Right renal pelvis (tissue), 4 donors: ENCODE results near the gene AFF2. TPM values are rescaled to one million over a fixed set of nuclear protein-coding genes. Genes with fewer than 3 reads are reported as not detected.

ENCODE experiments used
- DNase-seq, 4 donors: peaks; one replicate each; pipeline ENCODE4 v3.0.0-alpha.2; 2013; ENCODE audit warnings: low read depth in 4 of 4, low spot score in 3 of 4, missing footprints in 1 of 4
- polyA plus RNA-seq, 4 donors: library from polyadenylated mRNA; unstranded; fragments of 120-200 nt; gene quantifications; one replicate each; pipeline ENCODE4 v1.2.1, GENCODE V29; 2013; ENCODE audit not compliant: insufficient read length in 4 of 4

The AFF2 gene
- polyA plus RNA-seq, result 1 to 10 TPM; 4.7 to 5.9 (median 5.0) TPM

DNA sequence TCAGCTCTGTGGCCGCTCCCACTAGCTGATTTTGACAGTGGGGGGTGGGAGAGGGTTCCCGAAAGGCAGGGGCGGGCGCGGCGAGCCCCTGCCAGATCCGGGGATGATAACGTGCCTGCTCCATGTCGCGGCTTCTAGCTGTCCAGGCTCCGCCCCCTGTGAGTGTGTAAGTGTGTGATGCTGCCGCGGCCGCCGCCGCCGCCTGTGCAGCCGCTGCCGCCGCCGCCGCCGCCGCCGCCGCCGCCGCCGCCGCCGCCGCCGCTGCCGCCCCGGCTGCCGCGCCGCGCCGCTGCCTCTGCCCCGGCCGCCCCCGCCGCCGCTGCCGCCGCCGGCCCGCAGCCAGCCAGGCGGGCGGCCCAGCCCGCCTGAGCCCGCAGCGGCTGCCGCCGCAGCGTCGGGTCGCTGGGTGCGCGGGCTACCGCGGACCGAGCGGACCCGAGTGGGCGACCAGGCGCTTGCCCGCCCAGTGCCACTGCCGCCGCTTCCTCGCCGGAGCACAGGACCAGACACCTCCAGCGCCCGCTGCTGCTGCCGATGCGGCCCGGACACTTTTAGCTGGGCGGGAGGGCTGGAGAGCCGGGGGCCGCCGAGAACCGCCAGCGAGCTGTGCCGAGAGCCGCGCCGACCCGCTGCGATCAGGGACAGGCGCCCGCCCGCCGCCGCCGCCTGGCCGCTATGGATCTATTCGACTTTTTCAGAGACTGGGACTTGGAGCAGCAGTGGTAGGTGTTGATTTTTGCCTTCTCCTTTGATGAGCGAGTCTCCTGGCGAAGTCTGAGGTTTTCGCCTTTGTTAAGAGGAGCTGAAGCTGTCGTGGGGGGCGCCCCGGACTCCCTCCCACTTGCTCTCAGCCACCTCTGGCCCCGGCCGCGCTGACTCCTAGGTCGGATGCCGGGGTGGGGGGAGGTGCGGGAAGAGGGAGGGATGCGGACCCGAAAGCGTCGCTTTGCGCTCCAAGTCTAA is at the start of gene AFF2:
Gene AFF2 (plus strand): TSS at position 195 of the 963 bp plus-strand sequence. CDS start 481 bp downstream, at position 676.
- DNase-seq, result no peak

DNA sequence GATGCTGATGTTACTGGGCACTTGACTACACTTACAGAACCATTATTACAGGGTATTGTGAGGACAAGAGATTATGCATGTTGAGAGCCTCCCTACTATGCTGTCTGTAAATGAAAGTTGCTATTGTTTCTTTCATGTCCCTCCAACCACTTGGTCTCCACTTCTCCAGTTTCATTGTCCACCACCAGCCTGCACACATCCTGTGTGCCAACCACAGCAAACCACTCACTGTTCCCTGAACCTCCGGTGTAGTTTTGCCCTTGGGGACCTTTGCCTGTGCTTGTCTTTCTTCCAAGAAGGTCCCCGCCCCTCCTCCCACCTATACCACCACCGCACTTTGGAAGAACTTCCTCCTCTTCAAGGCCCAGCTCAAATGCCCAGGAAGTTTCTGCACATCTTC is 43.1 kb upstream of the AFF2 start:
- DNase-seq, result no peak

DNA sequence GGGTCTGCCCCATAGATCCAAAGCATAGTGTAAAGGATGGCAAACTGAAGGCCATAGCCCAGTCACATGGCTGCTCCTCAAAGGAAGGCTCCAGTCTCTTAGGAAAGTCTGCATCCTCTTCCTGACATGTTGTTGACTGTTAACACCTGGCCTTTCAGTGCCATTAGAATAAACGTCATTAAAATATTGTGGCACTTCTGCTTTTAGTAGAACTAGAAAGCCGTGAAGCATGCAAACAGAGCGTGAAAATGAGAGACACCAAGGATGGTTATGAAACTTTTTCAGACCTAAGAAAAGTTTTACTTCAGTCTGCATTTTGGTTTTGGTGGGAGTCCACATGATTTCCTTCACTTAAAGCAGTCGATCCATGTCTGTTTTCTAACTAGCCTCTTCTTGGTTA is 41.1 kb upstream of the AFF2 start:
- no peak for DNase-seq

DNA sequence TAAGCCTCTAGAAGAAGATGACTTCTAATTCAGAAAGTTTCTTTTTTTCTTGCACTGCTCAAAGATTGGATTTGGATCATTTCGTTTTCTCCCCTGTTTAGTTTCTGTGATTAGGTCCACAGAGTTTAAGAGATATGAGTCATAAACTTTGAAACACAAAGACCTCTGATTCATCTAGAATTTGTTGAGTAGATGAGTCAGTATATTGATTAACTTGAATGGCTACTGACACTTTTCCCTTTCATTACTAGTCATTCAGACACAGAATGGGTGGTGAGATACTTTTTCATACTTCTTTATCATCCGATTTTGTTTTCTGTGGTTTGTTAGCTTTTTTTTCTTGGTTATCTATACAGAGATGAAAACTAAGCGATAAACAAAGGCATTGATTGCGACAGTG is 34.1 kb upstream of the AFF2 start:
- no peak for DNase-seq

DNA sequence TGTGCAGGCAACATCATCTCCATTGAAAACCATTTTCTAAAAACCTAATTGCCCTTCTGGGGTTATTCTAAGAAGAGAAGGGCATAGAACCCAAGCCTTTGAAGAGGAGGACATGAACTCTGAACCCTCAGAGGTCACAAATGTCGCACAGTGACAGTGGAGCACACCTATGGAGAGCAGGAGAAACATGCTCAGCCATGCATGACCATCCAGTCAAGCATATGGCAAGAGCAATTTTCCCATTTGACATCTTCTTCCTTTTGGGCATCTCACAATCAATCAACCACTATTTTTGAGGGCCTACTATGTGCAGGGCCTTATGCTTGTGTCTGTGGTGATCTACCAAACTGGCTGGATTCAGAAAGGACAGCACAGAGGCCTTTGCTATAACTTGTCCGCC is 30.1 kb upstream of the AFF2 start:
- DNase-seq, result no peak

DNA sequence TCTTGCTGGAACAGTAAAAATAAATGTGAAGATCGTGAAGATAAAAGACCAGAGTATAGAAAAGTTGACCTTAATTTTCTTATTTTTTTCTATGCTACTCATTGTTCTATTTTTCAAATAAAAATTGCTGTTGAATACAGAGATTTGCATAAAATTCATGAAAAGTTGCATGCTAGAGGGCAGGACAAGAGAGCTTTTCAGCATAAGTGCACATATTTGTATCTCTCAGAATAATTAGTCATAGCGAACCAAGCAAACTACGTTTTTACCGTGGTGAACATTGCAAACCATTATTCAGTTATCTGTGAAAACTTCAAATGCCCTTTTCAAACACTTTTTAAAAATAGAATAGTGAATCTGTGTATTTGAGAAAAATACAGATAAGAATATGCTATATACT is 26.4 kb upstream of the AFF2 start:
- no peak for DNase-seq

DNA sequence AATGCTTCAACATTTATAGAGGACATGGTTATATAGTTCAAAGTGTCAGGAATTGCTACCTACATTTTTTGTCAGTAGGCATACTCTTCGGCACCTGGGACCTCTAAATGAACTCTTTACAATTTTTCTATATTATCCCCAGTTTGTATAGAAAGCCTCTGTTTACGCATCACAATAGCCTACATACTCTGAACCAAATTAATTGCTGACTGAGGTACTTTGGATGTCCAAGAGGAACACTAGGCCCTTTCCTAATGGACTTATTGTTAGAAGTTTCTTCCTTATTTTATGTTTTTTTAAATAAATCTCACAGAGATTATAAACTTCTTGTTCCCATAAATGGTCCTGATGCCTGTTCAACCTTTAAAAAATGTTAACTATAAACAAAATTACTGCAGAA is 8.4 kb upstream of the AFF2 start:
- DNase-seq, result no peak

DNA sequence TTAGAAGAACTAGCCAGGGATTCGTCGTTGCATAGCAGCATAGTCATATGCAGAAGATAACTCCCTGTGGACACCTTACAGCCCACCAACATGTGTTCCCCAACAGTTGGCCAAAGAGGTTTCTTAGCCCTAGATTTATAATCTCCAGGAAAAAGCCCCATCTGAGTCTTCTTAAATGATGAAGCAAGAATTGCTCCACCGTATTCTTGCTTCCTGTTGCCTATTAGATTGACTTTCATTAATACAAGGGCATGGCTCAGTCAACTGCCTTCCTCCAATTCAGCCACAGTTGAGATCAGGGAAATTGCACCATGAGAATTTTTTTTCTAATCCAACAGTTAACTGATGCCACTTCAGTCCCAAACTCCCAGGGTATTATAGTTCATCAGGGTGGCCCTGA is 5.2 kb upstream of the AFF2 start:
- DNase-seq, result no peak

DNA sequence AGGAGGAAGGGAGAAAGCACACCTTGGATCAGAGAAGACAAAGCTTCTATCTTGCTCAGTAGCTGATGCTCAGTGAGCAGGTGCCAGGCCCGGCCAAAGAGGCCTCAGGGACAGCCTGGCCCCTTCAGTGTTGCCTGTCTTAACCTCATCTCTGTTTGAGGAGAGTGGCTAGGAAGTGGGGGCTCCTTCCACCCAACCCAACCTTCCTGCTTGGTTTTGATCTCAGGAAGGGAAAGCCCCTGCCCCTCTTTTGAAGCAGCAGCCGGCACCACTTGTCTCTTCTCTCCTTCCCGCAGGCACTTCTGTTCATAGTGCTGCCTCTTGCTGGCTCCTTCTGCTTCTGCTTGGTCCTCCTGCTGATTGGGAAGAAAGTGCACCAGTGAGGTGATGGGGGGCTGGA is 2.4 kb upstream of the AFF2 start:
- DNase-seq, result no peak

DNA sequence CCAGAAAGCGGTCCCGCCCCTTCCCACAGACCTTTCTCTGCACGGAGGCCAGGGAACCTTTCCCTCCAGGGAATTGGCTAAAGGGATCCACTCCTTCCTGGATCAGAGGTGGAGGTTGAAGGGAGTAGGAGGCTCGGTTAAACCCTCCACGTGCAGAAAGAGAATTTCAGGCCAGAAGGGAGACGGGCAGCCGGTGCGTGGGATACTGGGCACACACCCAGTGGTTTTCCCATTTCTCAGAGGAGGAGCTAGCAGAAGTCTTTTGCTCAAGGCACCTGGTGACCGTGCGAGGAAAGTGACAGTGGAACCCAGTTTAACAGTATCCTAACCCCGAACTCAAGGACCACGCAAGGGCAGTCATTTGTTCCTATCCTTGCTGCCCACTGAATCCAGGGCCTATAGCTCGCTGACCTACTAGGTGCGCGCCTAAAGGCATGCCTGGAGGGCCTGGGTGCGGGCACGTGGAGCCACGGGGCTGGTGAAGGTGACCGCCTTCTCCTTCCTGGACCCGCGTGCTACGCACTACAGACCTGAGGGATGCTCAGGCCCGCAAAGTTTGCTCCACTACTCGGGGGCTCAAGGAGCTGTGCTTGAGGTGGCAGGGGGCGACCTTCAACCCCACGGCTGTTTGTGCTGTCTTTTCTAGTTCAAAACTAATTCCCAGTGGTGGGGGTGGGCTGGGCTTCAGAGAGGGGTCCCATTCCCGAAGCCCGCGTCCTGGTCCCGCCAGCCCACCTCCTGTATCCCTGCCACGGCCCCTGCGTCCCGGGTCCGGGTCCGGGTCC is 587 bp upstream of the AFF2 start:
- no peak for DNase-seq

DNA sequence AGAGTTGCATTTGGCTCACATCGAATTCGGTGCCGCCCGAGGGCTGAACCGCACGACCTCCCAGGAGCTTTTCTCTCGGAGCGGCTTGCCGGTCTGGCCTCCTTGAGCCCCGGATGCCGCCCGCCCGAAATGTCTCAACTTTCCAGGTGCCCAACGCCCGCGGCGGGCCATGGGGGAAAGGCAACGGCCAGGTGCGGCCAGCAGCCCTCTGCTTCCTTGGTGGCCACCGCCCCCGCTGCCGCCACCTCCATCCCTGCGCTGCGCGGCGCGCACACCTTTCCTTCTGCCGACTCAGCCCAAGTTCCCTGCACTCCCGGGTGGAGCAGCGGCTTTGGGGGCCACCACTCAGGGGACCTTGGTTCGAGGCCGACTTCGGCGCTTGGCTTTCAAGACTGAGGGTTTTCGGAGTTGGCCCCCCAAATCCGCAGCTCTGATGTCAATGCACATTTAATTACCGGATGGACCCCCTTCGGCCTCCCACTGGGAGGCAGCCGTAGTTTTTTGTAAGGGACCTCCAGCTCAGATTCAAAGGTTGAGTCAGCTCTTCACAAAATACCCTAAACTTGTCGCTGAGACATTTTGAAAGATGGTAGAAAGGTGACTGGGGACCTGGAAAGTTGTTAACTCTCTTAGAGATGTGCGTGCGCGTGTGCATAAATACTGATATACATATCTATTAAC is 1.1 kb downstream of the AFF2 start:
- no peak for DNase-seq

DNA sequence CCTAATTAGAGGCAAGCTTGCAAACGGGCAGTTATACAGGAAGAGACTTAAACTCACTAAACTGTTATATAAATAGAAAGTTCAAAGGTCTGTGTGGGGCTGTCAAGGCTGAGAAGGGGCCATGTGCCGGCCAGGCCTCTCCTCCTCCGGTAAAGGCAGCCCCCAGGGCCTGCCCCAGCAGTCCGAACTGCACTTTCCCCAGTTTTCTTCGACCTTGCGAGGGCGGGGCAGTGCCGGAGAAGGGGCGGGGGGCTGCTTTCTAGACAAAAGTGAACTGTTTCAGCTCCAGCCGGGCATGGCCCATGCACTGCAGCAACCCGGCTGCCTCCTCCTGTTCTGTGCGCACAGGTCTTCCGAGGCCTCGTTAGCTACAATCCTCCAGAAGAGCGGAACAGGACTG is 4.1 kb downstream of the AFF2 start:
- no peak for DNase-seq

DNA sequence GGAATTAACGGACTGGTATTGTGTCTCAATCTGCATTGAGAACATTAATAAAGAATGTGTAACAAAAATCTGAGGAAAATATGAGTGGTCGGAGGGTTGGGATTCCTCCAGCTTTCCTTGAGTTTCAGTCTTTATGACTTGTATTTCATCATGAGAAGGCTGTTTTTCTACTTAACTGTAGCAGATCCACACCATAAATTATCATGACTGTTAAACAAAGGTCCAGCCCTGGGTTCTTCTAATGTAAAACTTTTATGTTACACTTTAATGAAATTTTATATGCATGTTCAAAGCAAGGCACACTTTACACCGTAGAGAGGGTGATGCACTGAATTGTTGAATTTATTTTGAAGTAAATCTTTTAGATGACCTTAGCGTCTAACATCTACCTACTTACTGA is 7.0 kb downstream of the AFF2 start:
- no peak for DNase-seq

DNA sequence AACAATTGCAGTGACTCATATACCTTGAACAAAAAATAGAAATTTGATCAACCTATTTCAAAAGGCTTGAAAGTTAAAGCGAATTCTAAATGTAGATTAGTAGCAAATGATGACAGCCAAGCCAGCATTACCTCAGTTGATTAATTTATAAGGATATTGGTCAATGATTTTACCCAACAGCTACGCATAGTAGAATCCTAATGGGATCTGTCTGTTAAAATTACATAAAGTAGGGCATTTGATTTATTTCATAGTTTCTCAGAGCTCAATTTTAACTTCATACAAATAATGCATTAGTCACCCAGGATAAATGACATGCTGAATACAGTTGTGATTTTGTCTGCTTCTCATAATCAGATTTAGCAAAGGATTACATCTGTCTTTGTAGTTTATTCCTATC is 12.0 kb downstream of the AFF2 start:
- no peak for DNase-seq

DNA sequence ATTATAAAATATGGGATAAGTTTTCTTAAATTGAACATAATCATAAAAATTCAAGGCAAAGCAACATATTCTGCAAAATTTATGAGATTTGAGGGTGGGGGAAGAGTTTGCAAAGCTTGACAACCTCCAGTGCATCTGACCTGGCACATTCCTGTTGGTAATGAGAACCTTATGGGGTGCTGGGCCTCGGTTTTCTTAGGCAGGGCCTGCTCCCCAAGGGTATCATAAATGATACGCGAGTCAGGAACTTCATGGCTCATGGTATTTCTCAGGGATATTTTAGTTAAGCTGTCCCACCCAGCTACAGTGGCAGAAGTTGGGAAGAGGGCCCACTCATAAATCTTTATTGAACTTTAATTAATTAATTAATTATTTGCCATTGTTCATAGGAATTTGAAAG is 13.2 kb downstream of the AFF2 start:
- DNase-seq, result no peak

DNA sequence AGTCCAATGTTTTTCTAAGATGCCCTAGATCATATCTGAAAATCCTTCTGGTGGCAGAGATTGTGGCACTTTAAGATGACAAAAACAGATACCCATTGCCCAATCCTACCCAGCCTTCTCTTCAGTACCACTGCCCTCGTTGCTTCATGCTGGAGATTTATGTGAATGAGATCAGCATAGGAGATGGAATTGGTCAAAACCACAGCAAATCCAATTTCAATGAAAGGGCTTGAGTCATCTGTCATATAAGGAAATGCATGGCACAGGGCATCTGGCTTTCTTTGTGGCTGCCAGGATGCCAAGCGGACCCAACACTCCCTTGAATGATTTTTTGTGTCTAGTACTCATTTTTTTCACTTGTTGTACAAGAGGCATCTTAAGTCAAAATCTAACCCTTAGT is 16.8 kb downstream of the AFF2 start:
- DNase-seq, result no peak

DNA sequence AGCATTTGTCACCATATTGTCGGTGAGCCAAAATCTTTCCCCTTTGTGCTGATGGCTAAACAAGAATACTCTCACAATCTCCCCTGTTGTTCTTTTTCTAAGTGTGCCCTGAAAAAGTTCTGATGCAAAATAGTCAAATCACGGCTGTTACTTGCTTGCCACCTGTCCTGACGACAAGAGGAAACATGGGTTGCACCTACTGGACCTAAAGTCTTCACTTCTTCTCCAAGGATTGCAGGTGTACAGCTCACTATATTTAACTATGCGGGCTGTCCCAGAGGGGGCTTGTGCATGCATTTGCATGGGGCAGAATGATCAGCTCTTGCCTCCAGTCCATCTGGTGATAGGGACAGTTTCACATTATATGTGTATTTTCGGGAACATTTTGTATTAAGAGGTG is 21.6 kb downstream of the AFF2 start:
- DNase-seq, result no peak

DNA sequence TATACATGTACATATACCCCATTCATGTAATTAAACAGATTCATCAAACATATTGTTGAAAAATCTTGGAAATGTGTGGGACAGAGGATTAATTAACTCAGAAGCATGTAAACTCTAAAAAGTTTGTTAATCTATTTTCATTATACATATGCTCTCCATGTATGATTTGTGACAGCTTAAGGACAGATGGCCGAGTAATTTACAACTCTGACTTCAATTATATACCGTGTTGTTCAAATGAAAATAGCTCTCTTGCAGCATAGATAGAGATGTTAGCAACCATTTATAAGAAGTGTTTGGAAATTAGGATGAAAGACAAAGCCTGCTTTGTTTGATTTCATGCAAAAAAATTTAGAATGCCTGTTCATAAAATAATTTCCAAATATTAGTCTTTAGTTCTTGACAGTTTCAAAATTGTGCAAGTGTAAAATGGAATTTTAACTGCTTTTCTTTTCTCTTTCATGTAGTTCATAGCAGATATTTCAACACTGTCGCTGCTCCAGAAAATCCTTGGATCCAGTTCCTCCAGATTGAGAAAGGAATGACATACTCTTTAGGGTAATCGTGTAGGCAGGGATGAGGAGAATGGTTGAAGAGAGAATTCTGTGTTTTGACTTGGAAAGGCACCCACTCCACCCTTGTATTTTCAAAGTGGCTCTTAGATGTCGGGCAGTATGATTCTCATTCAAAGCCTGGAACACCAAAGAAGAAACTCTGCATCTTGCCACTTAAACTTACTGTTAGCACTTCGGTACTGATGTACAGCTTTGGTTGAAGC is 23.1 kb downstream of the AFF2 start:
- DNase-seq, result no peak

DNA sequence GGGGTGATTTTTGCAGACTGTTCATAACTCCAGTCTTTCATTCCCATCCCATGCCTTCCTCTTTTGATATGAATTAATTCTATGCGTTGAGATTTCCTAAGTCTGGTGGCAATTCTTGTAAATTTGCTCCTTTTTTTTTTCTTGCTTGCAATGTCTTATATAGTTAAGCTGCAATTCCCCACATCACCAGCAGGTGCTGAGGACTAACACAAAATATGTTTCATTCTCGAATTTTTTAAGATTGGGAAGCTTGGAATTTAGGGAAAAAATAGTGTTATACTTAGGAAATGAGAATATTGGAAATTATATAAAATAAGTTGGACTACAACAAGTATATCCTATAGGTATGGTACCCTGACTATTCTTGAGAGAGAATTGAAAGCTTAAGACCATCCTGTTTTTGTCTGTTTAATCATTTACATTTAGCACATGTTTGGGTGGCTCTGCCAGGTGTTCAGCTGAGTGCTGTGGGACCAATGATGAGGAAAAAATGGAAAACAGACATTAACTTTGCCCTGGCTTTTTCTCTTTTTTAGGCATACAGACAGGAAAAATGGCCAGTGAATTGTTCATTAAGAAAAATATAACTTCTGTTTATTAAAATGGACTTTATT is 30.2 kb downstream of the AFF2 start:
- no peak for DNase-seq

DNA sequence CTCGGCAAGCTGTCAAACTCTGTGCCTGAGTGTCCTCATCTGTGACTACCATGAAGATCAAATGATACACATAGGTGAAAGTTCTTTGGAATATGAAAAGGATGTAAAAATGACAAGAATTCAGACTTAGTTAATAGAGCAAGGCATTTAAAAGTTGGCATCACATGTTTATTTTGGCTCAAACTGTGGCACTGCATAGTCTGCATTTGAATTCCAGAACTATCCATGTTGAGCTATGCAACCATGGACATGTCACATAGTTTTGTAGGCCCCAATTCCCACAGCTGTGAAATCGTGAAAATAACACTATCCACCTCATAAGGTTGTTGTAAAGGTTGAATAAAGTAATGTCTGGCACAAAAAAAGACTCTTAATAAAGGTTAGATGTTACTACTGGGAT is 33.9 kb downstream of the AFF2 start:
- no peak for DNase-seq
